Kasumi-1 (cell line): ENCODE measurements around the gene TCOF1.

Experiments
- DNase-seq, 2 experiments: peaks; one replicate each; lab custom pipeline; 2025; lab: John Stamatoyannopoulos, UW

Gene TCOF1

DNA sequence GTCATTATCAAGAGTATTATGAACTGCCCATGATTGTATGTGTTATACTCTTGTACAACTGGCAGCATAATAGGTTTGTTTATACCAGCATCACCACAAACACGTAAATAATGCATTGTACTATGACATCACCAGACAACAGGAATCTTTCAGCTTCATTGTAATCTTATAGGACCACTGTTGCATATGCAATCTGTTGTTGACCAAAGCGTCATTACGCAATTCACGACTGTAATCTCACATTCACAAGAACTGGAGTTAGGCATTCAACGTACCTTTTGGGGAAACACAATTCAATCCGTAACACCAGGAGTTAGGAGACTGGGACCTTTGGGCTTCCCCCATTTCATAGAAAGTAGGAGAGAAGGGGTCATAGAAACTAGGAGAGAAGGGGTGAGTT, 34.4 kb upstream of the TCOF1 start:
- DNase-seq: no peak

DNA sequence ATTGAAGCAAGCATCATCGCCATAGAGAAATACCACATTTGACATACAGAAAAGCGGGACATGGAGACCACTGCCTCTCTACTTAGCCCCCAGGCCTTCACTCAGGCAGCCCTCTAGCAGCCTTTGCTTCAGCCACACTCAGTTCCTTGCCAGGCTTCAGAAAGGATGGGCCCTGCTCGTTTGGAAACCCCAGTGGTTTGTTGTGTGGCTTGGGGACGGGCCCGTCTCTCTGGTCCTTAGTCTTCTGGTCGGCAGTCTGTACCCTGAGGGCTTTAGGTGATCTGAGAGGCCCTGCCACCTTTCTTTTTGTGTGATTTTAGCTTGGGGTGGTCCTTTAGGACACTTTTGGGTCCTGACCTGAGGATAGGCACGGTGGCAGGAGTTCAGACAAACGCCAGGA, 33.7 kb upstream of the TCOF1 start:
- DNase-seq: no peak

DNA sequence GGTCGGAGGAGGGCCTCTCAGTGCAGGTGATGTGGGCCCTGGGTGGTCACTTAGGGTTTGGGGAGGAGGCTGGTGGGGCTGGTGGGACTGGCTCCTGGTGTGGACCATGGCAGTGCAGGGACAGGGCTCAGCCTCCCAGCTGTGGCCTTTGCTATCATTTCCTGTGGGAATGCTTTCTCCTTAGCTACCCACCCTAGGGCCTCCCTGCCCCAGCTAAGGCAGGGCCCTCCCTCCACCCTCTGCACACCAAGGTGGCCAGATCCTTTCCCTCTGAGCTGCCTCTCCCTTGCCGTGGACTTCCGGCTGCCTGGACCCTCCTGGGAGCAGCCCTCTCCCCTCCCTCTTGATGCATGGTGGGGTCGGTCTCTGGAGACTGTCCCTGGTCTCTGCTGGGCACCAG, 32.1 kb upstream of the TCOF1 start:
- no peak for DNase-seq

DNA sequence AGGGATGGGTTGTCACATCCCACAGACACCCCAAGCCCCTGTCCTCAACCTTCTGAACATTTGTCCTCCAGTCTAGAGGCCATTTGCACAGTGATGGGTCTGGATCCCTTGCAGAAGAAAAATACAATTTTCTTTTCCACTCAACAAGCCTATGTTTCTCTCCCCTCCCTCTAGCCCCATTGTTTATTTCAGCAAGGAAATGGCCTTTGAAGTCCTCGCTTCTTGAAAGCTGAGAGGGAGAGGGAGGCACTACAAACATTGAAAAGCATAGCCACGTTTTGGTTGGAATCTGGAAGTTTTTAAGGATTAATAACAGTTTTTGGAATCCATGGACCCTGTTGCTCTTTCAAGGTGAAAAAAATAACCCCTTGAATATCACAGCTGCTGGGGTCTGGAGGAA, 30.8 kb upstream of the TCOF1 start:
- DNase-seq: no peak

DNA sequence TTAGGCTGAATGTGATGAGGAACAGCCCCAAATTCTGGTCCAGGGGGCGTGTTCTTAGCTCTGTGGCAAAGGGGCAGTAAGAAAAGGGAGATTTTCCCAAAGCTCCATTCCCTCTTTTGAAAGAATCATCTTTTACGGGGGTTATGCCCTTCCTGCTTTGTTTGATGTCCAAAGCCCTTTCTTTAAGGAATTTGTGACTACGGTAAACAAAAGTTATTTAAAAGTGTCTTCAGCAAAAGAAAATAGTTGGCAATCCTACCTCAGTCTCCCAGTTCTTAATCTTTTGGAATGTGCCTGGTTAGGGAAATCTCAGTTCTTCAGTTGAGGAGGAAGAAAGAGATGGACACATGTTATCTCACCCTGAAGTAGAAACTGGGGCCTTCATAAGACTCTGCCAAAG, 30.4 kb upstream of the TCOF1 start:
- DNase-seq: no peak

DNA sequence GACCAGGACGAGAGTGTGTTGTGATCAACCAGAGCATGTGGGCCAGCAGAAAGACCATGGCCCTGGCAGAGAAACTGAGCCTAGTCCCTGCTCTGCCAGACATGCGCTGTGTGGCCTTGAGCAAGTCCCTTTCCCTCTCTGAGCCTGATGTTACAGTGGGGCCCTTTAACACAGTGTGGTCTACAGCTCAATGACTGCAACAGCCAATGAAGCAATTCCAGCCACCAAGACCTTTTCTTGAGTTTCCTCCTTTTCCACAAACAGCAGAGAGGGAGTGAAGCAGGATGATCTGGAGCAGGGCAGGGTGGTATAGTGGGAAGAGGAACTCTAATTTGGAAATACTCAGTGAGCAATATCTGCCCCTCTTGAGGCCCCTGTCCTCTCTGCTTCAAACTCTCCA, 29.0 kb upstream of the TCOF1 start:
- no peak for DNase-seq

DNA sequence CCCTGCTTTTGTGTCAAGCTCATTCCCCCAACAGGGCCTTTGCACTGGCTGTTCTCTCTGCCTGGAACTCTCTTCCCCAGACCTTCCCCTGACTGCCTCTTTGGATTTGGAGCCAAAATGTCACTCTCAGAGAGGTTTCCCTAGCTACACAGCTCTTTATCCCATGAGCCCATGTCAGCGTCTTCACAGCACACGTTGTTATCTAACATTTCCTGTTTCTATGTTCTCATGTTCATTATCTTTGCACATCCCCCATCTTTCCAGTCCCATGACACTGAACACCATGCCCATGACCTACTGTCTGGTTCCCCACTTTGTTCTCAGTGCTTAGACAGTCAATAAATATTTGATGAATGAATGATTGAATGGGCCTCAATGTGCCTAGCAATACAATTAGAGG, 28.5 kb upstream of the TCOF1 start:
- no peak for DNase-seq

DNA sequence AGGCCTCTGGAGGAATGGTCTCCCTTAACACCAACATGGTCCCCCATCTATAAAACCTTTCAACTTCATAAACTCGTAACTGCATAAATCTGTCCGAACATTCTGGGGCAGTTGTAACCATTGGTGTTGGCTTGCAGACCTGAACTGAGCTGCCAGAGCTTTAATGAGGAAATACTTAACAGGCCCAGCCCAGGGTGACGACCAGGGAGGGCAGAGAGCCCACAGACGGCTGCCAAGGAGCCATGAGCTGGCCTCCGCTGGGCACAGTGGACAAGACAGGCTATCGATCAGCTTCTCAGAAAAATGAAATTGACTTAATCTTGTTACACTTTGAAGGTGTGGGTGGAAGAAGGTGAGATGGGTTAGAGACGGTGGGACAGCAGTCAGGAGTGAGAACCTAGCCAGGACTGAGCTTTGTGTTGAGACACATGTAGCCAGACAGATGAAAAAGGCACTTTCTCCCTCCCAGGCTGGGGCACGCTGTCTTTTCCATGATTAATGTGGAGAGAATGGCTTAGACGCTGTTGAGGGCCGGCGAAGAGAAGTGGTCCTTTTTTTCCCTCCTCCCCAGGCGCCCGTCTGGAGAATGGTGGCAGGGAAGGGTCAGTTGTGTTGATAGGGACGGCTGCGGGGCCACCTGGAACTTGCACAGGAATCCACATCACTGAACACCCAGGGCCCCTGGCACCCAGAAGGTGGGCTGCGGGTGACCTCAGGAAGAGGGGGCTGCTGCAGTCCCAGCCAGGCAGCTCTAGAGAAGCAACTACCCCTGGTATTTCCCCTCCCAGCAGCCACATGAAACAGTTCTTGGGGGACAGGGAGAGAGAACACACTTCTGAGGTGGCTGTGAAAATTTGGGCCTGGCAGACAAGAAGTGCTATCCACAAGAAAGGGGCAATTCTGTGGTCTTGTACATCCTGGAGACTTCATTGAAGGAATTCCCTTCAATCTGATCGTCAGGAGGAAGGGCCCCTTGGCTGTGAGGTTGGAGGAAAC, 27.3 kb upstream of the TCOF1 start:
- no peak for DNase-seq

DNA sequence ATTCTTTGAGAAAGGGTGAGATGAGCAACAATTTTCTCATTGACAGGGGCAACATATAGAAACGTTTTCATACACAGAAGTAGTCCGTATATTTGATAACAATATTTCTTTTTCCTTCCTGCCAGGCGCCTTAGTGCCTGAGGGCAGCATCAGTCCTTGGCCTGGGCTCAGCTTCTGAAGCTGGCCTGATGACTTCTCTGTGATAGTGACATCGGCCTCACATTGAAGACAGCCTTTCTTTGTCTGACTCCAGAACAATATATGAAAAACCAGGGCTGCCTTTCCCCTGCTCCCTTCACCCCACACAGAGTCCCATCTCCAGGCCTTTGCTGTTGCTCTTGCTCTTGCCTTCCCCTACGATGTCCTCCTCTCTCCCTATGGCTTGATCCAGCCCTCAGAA, 24.1 kb upstream of the TCOF1 start:
- no peak for DNase-seq

DNA sequence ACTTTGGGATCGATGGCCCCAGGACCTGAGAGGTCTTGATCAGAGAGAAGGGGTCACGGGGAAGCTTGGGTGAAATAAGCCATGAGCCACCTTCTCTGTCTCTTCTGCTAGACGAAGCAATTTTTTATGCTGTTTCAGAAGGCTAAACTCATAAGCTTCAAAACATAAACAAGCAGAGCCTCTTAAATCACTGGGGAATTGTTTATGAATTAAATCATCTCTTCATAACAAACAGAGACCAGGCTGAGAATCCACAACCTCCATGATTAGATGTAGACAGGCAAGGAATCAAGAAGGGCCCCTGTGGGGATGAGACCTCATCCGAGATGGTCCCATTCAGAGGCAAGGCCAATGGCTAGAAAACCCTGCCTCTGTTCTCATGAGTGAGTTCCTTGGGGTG, 21.7 kb upstream of the TCOF1 start:
- no peak for DNase-seq

DNA sequence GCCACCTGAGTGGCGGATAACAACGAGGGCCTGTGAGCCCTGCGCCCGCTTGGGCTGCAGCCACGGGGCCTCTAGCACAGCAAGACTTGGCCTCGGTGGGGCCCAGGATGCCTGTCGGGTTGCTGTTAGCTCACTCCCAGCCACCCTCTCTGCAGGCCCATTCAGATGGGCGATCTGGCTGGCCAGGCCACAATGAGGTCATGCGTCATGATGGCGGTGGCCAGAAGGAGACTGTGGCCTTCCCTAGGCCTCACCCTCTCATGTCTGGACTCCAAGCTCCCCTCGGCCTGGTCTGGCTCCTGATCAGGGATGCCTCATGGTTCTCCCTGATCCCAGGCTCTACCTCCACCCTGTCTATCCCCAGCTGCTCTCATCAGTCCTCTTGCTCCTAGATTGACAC, 19.0 kb upstream of the TCOF1 start:
- DNase-seq: no peak

DNA sequence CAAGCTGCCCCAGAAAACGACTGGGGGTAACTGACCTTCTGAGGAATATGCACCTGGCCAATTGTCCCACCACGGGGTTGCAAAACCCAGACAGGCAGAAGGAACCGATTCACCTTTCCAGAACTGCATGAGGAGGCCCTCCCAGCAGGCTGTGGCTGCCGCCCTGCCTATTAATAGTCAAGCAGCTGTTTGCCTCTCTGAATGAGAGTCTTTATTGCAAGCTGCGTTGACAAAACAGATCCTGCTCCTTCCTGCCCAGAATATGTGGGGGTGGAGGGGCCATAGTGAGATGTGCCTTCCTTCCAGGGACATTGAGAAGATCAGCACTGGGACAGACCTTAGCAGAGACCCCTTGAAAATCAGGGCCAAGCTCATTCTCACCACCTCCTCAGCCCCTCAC, 18.3 kb upstream of the TCOF1 start:
- DNase-seq: no peak

DNA sequence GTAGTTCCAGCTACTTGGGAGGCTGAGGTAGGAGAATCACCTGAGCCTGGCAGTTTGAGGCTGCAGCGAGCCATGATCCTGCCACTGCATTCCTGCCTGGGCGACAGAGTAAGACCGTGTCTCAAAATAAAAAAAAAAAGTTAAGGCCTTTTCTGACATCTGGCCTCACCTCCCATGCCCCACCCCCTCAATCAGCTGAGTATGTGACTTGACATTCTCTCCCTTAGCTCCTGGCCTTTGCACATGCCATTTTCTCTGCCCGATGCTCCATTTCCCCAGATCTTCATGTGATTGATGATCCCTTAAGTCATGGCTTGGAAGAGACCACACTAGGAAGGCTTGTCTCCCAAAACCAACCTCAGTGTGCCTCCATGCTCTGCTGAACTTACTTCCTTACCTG, 17.7 kb upstream of the TCOF1 start:
- DNase-seq: no peak

DNA sequence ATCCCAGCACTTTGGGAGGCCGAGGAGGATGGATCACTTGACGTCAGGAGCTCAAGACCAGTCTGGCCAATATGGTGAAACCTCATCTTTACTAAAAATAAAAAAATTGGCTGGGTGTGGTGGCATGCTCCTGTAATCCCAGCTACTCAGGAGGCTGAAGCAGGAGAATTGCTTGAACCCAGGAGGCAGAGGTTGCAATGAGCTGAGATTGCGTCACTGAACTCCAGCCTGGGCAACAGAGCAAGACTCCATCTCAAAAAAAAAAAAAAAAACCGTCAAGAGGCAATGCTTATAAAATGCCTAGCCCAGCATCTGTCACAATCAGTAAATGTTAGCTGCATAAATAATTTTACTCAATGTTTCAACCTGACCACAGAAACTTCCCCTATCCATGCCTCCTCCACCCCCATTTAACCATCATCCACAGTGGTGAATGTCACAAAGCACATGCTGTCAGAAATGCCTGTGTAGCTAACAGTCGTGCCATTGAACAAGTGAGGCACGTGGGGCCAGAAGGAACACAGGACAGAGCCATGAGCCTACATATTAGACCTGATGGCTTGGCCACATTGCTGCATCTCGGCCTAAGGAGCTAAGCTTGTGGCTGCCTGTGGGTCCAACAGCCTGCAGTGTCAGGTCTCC, 16.8 kb upstream of the TCOF1 start:
- DNase-seq: no peak

DNA sequence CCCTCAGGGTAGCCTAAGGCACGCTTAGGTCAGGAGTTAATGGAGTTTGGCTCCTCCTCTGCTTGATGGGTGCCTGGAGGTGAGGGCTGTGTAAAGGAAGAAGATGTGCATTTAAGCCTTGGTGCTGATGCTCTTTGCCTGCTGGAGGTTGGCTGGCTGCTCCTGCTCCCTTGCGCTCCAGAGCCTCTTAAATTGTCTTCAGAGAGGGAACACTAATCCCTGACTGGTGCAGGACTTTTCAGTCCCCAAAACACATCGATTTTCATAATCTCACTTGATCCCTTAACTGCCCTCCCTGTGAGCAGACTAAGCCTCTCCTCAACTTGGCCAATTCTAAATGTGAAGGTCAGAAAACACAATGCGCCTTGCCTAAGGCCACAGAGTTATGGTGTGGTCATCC, 16.2 kb upstream of the TCOF1 start:
- DNase-seq: no peak

DNA sequence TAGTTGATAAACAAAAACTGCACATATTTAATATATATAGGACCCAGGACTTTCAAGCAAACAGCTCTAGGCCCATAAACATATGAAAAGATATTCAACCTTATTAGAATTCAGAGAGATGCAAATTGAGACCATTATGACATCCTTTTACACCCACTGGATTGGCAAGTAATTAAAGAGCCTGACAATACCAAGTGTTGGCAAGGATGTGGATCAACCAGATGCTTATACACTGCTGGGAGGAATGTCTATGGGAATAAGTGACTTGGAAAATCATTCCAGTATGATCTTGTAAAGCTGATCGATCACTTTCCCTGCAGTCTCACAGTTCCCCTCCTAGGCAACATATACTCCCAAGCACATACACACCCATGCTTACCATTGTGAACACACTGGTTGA, 15.5 kb upstream of the TCOF1 start:
- DNase-seq: no peak

DNA sequence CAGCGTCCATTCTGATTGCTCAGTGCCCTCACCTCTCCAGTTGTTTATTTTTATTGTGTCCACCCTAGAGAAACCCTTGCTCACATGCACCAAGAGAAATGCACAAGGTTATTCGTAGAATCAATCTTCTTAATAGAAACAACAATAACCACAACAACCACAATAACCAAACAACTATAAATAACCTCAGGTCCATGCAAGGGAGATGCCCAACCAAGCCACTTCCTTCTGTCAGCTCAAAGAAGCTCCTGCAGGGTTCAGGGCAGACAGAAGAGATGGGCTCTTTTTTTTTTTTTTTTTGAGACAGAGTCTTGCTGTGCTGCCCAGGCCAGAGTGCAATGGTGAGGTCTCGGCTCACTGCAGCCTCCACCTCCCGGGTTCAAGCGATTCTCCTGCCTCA, 14.9 kb upstream of the TCOF1 start:
- no peak for DNase-seq

DNA sequence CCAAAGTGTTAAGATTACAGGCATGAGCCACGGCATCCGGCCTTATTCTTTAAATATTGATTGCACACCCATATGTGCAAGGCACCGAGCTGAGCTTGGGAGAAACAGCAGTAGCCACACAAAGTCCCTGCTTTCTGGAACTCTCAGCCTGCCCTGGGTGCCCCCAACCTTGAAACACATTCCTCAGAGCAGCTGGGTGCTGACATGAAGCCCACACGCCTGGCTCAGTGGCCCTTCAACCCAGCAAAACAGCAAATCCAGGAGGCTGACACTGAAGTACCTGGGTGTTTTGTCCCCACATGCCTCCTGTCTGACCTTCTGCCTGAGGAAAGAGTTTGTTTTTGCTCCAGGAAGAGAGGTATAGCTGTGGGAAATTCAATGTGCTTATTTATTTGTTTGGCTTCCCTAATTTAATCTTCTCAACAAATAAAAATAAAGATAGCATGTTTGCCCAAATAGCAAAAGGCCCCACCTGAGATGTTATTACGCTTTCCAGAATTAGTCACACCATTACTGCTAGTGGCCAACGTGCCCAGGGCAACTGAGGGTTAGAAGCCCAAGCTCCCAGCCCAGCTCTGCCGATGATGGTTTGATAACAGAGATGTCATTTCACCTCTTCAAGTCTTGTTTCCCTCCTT, 13.4 kb upstream of the TCOF1 start:
- DNase-seq: no peak

DNA sequence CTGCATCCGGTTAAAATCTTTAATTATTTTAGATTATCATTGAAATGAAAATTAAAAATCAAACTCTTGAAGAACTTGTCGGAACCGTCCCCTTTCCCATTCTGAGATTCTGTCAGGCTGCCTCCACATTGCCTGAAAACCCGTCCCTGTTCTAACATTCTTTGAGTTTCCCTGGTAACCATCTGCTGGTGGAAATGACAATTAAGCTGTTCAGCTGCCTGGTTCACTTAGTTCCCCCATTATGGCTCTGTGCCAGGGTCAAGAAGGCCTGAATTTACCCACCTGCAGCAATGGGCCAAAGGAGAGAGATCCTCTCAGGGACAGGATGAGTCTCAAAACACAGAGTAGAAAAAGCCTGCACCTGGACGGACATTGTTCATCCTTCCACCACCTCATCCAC, 11.8 kb upstream of the TCOF1 start:
- no peak for DNase-seq

DNA sequence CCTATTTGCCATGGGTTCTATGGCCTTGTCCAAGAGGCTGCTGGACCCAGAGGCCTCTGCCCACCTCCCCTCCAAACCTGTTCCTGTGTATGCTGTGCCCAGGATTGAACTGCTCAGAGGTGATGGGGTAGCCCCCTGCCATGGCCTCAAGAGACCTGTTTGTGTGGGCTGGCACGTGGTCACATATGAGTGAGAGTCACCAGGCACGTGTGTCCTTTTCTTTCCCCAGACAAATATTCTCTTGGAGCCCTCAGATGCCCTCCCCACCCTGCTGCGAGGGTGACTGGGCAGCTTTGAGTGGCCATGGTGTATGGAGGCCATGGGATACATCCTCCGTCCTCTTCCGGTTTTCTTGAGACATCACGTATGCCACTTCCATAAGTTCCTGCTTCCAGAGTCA, 10.9 kb upstream of the TCOF1 start:
- DNase-seq: no peak

DNA sequence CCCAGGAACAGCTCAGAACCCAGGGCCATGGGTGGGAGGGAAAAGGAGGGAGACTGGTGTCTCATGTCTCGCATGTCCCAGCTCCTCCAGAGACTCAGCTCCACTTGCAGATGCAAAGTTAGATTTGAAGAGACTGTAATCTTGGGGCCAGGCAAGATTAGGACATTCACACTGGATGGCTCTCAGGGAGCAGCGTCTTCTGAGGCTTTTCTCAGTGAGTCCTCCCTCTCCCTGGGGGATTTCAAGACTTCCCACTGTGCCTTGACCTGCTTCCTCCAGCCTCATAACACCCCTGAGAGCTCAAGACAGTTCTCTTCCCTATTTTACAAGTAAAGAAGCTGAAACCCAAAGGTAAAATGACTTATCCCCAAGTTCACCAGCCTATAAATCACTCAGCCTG, 10.5 kb upstream of the TCOF1 start:
- no peak for DNase-seq

DNA sequence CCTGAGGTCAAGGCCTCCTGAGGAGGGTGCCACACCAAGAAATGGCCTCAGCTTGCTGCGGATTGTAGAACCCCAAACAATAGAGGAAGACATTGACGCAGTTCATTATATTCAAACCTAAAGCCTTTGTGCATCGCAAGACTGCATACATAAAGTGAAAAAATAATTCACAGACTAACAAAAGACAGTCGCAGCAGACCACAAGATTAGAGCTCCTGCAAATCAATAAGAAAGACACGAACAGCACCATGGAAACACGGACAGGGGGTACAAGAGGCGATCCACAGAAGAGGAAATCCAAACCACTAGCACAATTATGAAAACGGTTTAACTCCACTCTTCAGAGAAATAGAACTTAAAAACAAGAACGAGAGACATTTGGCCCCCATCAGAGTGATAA, 10.0 kb upstream of the TCOF1 start:
- no peak for DNase-seq

DNA sequence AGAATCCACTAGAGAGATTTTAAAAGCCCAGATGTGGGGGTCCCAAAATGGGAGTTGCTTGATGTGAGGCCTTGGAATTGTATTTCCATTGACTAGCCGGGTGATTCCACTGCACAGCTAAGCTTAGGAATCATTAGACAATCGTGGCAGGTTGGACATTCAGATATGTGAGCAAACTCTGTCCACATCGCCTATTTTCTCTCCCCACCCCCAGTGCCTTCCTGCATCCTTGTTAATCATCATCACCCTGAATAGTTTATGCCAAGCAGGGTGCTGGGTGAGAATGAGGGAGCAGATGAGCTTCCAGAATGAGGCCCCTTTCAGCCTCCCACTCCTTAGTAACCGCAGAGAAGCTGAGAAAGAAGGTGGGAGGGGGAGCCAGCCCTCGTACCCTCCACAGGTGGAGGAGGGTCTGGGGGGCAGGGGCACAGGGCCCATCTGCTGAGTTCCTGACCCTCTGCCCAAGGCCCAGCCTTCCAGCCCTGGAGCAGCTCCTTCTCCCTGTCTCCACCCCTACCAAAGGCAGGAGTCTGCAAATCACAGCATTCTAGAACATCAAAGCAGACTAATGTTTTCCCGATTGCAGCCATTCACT, 7.7 kb upstream of the TCOF1 start:
- DNase-seq: no peak
